ENCODE results near the gene TTC16. TPM values are rescaled to one million over a fixed set of nuclear protein-coding genes. Genes with fewer than 3 reads are reported as not detected.
"Not testable (repeated sequence)": the region's sequence is repeated elsewhere in the genome, so short reads cannot be mapped to it uniquely, and the experiment has no call there.

TTC16 gene
- total RNA-seq, 1 experiment from 2014 or later = 0.11 TPM

DNA sequence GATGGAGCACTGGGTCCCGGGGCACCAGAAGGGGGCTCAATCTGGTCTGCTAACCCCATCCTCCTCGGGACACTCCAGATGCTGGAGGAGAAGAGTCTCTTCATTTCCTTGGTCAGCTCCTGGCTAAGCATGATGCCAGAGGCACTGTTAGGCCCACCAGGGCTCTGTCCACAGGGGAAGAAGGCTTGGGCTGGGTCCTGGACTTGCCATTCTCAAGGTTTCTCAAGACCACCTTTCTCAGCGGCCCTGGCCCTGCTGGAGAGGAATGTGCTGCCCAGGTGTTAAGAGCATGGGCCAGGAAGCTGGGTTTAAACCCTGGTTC lies 54.7 kb downstream of the TTC16 start:
- in situ Hi-C loops (cut with HindIII; ENCODE audit: low pct_unique_long_range_greater_than_20kb, low sequenced_read_pairs) = no loop called here
- no peak for DNase-seq (ENCODE audit: low read depth, low spot score)

DNA sequence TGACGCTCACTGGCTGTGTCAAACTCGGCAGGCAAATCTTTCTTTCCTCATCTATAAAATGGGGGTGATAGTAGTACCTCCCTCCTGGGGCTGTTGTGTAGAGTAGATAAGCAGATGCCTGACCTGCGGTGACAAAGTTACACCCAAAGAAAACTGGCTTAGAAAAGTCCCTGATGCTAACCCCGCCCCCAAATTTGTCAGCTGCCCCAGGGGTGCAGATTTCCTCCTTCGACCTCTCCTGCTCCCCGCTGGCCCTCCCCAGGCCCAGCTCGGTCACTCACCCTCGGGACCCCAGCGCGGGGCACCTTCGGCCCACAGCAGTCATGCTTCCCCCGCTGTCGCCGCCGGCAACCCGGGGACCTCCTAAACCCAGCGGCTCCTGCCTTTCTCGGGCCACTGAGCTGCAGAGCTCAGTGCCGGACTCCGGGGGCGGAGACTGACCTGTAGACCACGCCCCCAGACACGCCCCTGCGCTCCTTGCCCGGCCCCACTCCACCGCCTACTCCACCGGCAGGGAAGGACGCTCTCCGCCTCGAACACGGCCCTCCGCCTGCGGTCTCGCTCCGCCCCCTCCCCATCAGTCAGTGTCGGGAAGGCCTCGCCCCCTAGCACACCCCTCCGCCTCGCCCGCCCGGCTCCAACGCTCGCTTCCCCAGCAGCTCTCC lies 55.2 kb downstream of the TTC16 start:
- DNase-seq (ENCODE audit: low read depth, low spot score) = peak; percentile 98
- in situ Hi-C loops (cut with HindIII; ENCODE audit: low pct_unique_long_range_greater_than_20kb, low sequenced_read_pairs) = no loop called here

DNA sequence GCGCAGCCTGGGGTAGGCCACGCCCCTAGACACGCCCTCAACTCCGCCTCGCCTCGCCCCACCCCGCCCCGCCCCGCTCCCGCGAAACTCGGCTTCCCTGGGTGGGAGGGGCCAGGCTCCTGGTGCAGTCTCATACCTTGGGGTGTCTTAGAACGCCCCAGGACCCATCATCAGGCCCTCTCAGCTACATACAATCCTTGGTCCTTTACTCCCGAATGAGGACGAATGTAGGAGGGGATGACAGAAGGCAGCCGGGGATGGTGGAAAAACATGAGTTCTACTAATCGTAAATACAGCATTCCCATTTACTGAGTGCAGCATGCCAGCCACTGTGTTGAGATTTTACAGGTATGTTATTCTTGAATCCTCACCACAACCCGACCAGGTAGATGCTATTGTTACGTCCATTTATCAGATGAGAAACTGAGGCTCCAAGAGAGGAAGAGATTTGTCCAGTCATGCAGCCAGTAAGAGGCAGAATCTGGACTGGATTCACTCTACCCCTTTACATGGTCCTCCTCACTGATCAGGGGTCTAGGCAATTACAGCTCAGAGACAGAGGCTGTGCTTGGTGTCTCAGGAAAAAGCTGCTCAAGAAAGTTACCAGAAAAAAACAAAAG lies 55.8 kb downstream of the TTC16 start:
- in situ Hi-C loops (cut with HindIII; ENCODE audit: low pct_unique_long_range_greater_than_20kb, low sequenced_read_pairs) = no loop called here
- no peak for DNase-seq (ENCODE audit: low read depth, low spot score)

DNA sequence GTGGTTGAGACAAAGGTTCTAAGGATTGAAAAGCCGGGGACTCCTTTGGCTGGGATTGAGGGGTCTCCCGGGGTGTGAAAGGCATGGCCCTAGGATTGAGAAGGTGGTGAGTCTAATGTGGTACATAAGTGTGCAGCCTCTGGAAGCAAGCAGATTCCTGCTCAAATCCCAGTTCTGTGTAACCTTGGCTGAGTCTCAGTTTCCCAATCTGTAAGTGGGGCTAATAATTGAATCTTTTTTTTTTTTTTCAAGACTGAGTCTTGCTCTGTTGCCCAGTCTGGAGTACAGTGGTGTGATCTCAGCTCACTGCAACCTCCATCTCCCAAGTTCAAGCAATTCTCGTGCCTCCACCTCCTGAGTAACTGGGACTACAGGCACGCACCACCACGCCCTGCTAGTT lies 56.7 kb downstream of the TTC16 start:
- in situ Hi-C loops (cut with HindIII; ENCODE audit: low pct_unique_long_range_greater_than_20kb, low sequenced_read_pairs) = no loop called here

DNA sequence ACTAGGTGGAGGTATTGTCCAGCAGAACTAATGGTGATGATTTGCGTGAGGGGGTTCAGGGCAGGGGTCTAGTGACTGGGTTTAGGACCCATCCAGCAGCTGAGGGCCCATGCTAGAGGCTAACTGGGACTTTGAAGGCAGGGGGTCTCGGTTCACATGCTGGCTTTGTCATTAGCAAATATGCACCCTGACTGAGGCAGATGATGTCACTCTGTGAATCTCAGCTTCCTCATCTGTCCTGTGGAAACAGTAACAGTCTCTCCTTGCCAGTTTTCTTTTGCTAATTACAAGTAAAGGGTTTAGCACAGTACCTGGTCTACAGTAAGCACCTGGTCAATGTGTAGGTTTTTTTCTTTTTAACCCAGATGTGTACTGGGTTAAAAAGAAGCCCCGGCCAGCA lies 57.4 kb downstream of the TTC16 start:
- no peak for DNase-seq (ENCODE audit: low read depth, low spot score)
- in situ Hi-C loops (cut with HindIII; ENCODE audit: low pct_unique_long_range_greater_than_20kb, low sequenced_read_pairs) = no loop called here

More for the DNA sequence above, 56.7 kb downstream of the TTC16 start:
- no peak for DNase-seq (ENCODE audit: low read depth, low spot score)

DNA sequence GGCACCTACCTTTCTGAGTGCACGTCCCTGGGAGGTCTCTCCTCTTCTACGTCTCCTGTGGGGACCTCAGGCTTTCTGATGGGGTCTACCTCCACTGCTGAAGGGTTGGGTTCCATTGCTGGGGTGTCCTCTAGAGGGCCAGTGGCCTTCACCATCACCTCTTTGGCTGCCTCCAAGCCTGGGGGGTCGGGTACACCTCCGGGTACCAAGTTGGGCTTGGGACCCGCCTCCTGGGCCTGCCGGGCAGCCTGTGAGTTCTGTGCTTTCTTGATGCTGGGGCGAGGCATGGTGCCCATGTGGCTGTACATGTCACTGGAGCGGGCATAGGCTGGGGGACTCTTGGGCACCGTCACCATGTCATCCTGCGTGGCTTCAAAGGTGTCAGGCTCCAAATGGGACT lies 58.1 kb downstream of the TTC16 start:
- DNase-seq (ENCODE audit: low read depth, low spot score) = no peak
- in situ Hi-C loops (cut with HindIII; ENCODE audit: low pct_unique_long_range_greater_than_20kb, low sequenced_read_pairs) = no loop called here

DNA sequence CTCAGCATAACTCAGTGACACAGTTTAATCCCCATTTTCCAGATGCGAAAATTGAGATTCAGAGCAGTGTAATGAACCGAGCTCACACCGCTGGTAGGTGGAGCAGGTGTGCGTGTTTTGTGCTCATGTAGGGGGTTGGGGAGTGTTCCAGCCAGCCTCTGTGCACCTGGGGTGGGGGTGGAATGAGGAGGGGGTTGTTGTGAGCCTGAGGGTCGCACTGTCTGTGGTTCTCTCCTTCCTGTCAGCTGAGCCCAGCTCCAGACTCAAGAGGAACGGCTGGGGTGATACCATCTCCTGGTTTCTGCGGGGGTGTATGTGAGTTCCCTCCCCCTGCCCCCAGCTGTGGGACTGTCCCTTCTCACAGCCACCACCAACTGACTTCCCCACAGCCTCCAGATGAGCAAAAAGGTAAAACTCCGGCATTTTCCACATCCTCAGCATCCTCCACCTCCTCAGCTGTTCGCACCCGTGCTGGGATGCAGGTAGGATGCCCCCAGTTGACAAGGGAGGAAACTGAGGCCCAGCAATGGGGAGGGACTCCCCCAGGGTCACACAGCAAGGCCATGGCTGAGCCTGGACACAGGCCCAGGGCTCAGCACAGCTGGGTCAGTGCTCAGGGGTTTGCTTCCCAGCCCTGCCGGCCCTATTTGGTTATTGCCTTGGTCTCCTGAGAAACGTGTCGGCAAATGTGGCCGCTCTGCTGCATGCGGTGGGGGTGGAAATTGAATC lies 60.5 kb downstream of the TTC16 start:
- DNase-seq (ENCODE audit: low read depth, low spot score) = no peak
- in situ Hi-C loops (cut with HindIII; ENCODE audit: low pct_unique_long_range_greater_than_20kb, low sequenced_read_pairs) = no loop called here

DNA sequence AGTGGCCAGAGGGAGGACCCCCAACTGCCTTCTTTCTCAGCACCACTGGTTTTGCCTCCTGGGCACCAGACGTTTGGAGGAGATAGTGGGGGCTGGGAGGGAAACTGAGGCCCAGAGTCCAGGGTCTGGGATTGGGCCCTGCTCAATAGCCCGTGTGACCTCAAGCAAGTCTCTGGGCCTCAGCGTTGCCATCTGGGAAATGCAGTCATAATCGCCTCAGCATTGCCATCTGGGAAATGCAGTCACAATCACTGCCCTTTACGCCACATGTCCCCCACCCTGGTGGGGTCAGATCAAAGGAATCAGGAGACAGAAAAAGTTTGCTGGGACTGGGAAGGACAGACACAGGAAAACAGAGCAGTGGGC lies 61.0 kb downstream of the TTC16 start:
- in situ Hi-C loops (cut with HindIII; ENCODE audit: low pct_unique_long_range_greater_than_20kb, low sequenced_read_pairs) = no loop called here

DNA sequence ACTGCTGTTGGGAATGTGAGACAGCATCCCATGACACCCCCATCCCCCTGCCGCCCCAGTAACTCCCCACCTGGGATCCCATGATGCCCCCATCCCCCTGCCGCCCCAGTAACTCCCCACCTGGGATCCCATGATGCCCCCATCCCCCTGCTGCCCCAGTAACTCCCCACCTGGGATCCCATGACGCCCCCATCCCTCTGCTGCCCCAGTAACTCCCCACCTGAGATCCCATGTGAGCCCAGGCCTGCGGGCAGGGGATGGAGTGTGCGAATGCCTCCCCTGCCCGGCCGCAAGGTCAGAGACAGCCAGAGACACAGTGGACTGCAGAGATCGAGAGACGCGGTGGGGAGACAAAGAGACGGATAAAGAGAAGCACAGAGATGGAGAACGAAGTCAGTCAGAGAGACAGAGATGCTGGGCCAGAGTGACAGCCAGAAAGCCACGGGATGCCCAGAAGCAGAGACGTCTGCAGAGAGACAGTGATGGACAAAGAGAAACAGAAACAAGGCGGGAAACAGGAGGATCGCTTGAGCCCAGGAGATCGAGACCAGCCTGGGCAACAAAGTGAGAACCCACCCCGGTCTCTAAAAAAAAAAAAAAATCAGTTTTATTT lies 61.6 kb downstream of the TTC16 start:
- DNase-seq (ENCODE audit: low read depth, low spot score) = no peak
- in situ Hi-C loops (cut with HindIII; ENCODE audit: low pct_unique_long_range_greater_than_20kb, low sequenced_read_pairs) = no loop called here

More for the DNA sequence above, 61.0 kb downstream of the TTC16 start:
- no peak for DNase-seq (ENCODE audit: low read depth, low spot score)

DNA sequence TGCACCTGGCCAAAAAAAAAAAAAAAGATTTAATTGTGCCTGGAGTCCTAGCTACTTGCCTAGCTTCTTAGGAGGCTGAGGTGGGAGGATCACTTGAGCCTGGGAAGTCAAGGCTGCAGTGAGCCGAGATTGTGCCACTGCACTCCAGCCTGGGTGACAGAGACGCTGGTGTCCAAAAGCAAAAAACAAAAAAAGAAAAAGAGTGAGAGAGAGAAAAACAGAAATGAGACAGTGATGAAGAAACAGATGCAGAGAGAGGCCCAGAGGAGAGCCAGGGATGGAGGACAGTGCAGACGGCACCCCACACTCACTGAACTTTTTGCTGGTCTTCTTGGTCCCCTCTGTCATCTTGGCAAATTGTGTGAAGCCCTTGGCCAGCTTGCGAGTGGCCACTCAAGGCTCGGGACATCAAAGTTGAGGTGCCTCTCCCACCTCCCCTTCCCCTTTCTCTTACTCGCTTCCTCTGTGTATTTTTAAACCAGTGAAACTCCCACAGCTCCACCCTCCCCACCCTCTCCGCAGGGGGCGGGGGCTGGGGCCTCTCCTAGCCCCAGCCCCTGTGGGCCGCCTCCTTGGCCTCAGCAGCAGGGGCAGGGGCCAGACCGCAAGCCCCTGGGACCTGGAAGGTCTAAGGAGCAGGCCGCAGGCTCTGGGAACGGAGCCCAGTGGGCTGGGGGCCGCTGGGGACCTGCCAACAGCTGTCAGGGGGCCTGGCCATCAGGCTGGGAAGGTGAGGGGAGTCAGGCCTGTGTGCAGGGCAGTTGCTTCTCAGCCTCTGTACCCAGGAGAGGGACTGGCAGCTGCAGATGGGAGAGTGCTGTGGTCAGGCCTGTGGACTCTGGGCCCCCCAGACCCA lies 62.6 kb downstream of the TTC16 start, which contains the start of gene SH2D3C:
Gene SH2D3C (minus strand): TSS at position 387 of the 856 bp plus-strand sequence. CDS start 39 bp downstream, at position 348.
- no peak for DNase-seq (ENCODE audit: low read depth, low spot score)
- in situ Hi-C loops (cut with HindIII; ENCODE audit: low pct_unique_long_range_greater_than_20kb, low sequenced_read_pairs) = no loop called here

DNA sequence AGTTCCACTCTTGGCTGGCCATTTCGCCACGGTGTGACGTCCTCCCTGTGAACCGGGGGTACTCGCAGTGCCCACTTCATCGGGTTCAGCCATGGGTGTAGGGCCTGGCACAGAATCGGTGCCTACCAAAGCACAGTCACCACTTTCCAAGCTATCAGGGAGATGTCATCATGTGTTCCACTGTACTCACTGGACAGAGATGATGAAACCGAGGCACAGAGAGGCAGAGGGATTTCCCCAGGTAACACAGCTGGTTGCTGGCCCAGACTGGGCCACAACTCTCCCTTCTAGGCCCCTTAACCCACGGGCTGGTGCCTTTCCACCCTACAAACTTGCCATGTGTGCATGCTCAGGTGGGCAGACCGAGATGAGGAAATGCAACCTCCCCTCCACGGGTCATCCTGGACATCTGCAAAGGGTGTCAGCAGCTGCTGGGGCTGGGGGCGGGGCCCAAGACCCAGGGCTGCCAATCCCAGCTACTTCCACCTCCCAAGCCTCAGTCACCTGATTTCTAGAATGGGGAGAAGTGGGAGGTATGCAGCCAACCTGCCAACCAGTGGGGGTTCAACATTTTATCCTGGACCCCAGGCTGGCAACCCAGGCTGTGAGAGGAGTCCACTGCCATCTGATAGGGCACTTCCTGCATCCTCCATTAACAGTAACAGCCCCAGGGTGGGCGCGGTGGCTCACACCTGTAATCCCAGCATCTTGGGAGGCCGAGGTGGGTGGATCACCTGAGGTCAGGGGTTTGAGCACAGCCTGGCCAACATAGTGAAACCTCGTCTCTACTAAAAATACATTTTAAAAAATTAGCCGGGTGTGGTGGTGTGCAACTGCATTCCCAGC lies 63.5 kb downstream of the TTC16 start:
- in situ Hi-C loops (cut with HindIII; ENCODE audit: low pct_unique_long_range_greater_than_20kb, low sequenced_read_pairs) = no loop called here
- DNase-seq (ENCODE audit: low read depth, low spot score) = no peak

DNA sequence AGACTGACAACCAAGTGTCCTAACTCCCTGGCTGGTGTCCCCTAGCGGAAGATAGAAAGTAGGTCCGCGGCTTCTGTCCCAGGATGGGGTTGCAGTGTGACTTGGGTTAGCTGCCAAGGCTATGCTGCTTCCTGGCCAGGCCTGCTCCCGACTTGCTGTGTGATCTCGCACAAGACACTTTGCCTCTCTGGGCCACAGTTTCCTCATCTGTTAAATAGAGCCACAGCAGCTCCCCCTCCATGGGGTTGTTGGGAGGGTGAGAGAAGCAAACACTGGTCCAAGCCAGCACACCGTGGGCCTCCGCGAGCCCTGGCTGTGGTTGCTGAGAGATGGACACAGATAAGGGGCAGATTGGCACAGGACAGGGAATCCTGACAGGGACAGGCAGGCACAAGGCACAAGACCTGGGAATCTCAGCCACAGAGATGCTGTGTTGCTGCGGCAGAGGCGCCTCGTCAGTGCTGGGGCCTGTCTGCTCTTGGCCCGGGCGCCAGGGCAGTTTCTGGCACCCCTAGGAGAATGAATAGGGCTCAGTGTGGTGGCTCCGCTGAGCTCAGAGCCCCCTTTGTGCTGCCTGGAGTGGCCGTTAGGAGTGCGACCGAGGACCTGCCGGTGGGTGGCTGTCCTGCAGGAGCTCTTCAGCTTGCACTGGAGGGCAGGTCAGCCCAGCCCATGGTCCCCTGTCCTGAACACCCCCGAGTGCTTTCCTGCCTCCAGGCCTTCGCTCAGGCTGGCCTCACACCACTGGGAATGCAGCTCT lies 64.4 kb downstream of the TTC16 start:
- in situ Hi-C loops (cut with HindIII; ENCODE audit: low pct_unique_long_range_greater_than_20kb, low sequenced_read_pairs) = no loop called here
- DNase-seq (ENCODE audit: low read depth, low spot score) = peak; percentile 41

DNA sequence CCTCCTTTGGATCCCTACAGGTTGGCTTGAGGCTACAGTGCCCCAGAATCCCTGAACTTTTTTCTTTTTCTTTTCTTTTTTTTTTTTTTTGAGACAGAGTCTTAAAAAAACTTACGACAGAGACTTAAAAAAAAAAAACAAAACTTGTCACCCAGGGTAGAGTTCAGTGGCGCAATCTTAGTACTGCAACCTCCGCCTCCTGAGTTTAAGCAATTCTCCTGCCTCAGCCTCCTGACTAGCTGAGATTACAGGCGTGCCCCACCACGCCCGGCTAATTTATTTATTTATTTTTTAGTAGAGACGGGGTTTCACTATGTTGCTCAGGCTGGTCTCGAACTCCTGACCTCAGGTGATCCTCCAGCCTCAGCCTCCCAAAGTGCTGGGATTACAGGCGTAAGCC lies 65.0 kb downstream of the TTC16 start:
- DNase-seq (ENCODE audit: low read depth, low spot score); in situ Hi-C loops (cut with HindIII; ENCODE audit: low pct_unique_long_range_greater_than_20kb, low sequenced_read_pairs): not testable (repeated sequence)
